GM19043 (cell line): ENCODE measurements around the gene PCDHB10.

Experiments used
- ATAC-seq: cut with Tn5 transposase; IDR thresholded peaks from one replicate; pipeline ENCODE4 v1.9.1; 2021; ENCODE audit warnings: low read depth; ENCODE audit not compliant: unreplicated experiment

PCDHB10 gene

DNA sequence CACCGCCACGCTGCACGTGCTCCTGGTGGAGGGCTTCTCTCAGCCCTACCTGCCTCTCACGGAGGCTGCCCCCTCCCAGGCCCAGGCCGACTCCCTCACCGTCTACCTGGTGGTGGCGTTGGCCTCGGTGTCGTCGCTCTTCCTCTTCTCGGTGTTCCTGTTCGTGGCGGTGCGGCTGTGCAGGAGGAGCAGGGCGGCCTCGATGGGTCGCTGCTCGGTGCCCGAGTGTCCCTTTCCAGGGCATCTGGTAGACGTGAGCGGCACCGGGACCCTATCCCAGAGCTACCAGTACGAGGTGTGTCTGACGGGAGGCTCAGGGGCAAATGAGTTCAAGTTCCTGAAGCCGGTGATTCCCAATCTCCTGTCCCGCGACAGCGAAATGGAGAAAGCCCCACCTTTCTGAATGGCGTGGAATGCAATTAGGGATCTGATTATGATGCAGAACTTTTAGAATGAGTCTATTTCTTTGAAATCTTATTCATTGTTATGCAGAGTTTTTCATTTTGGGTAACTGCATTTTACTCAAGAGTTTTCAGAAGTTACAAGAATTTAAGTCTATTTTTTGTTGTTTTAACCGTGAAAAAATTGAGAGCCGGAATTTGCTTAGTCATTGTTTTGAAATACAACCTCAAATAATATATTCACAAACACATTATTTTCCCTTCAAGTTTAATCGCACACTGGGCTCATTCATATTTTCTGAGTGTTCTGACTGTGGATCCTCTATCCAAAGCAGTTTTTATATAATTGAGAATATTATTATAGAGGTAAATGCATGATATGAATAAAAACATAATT is 44.6 kb downstream of the PCDHB10 start:
- ATAC-seq, result no peak

DNA sequence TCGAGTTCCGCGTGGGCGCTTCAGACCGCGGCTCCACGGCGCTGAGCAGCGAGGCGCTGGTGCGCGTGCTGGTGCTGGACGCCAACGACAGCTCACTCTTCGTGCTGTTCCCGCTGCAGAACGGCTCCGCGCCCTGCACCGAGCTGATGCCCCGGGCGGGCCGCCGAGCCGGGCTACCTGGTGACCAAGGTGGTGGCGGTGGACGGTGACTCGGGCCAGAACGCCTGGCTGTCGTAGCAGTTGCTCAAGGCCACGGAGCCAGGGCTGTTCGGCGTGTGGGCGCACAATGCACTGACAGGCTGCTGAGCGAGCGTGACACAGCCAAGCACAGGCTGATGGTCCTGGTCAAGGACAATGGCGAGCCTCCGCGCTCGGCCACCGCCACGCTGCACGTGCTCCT is 49.3 kb downstream of the PCDHB10 start:
- no peak for ATAC-seq
